SIG-M5 (cell line): ENCODE results near the gene ANKRD34B.

Source experiments
- DNase-seq: peaks from one replicate; lab custom pipeline; 2025; lab: John Stamatoyannopoulos, UW

Gene ANKRD34B

GRCh38 chr5:80569086-80569960 lies 757 bp downstream of the ANKRD34B start:
- no peak for DNase-seq

- no peak for DNase-seq
Observed at GRCh38 chr5:80568251-80568650, 1.8 kb downstream of the ANKRD34B start.

- no peak for DNase-seq
Observed at GRCh38 chr5:80566711-80567259, 3.3 kb downstream of the ANKRD34B start.

DNA sequence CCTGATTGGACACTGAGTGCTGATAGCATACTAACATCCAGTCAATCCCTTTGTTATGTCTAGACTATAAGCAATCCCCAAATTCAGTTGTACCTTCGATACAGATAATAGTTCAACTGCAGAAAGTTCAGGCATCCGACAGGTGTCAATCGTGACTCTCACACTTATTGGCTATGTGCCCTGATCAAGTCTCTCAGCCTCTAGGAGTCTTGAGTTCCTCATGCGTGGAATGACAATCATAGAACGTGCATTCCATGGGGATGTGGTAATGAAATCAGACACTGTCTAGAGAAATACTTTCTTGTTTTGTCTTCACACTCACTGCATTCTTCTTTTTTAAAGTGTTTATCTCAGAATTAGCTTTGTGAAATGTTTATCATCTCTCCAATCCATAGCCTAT lies 4.8 kb downstream of the ANKRD34B start:
- DNase-seq: no peak

- DNase-seq: no peak
Observed at GRCh38 chr5:80559244-80559643, 10.8 kb downstream of the ANKRD34B start.

- no peak for DNase-seq
Observed at GRCh38 chr5:80555099-80555498, 15.0 kb downstream of the ANKRD34B start.

GRCh38 chr5:80554646-80555045 lies 15.4 kb downstream of the ANKRD34B start:
- no peak for DNase-seq

DNA sequence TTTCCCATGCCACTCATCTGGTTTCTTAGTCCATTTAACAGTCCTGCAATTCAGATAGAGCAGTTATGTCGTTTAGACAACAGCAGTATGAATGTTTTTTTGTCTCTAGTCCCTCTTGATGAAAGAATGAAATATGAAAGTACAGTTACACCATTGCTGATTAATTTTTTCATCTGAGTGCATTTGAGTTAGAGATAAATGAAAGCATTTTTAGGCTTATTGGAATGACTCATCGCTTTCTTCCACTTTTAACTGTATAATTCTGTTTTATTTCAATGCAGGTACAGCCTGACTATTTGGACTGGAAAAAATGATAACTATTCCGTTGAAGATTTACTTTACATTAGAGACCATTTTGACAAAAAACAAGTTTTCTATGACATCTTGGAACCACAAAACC lies 28.7 kb downstream of the ANKRD34B start:
- no peak for DNase-seq

DNA sequence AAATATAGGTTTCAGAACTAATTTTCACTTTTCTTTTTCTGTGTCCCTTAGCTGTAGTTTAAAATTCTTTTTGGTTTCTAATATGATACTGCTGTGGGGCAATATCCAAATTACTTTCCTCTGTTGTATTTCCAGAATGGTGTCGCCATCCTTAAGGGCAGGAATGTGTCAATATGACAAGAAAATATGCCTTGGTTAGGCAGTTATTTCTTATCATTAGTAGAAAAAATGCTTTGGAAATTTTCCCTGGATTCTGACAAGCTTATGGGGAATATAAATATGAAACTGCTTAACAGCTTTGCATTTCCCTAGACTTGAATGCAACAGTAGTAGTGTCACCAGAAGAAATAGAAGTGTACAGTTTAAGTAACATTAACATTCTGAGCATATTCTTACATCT lies 29.4 kb downstream of the ANKRD34B start:
- DNase-seq: no peak

DNA sequence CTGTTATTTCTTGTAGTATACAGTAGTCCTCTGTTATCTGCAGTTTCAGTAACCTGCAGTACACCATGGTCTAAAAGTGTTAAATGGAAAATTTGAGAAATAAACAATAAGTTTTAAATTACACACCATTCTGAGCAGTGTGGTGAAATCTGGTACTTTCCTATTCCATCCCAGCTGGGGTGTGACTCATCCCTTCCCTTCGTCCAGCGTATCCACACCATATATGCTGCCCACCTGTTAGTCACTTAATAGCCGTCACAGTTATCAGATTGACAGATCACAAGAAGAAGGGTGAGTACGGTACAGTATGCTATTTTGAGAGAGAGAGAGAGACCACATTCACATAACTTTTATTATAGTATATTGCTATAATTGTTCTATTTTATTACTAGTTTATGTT lies 53.3 kb downstream of the ANKRD34B start:
- no peak for DNase-seq

GRCh38 chr5:80509362-80509761 lies 60.7 kb downstream of the ANKRD34B start:
- DNase-seq: no peak

GRCh38 chr5:80508844-80509243 lies 61.2 kb downstream of the ANKRD34B start:
- DNase-seq: no peak

DNA sequence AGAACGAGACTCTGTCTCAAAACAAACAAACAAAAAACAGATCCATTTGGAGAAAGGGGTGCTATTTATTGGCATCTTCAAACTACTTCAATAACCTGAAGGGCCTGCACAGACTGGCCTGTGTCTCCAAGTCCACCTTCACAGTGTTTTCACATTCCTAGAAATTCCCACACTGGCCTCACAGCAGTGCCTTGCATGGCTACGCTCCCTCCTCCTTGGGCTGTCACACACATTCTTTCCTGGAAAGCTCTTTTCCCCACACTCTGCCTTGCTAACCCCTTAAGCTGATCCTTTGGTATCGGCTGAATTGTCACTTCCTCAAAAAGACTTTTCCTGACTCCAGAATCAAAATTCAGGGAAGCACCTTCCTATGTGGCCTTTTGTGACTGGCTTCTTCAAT lies 62.4 kb downstream of the ANKRD34B start:
- DNase-seq: no peak
